ENCODE measurements around the gene ZMYND8.

Gene ZMYND8

GRCh38 chr20:47167846-47168245, 188.7 kb downstream of the ZMYND8 start:
- no peak for DNase-seq

GRCh38 chr20:47165376-47165865, 191.1 kb downstream of the ZMYND8 start:
- no peak for DNase-seq

GRCh38 chr20:47164140-47164539, 192.4 kb downstream of the ZMYND8 start:
- no peak for DNase-seq

- DNase-seq = no peak
Observed at GRCh38 chr20:47161411-47161810, 195.1 kb downstream of the ZMYND8 start.

DNA sequence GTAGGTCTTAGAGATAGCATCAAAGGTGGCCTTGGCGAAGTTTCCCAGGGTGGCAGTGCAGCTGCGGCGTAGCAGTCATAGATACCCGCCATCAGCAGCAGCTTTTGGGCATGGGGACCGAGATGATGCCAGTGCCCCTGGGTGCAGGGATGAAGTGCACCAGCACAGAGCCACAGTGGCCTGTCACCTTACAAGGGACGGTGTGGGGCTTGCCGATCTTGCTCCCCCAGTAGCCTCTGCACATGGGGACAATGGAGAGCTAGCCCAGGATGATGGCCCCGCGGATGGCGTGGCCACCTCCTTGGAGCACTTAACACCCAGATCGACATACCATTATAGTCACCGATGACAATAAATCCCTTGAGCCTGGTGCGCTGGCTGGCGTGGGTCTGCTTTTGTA, 195.5 kb downstream of the ZMYND8 start:
- DNase-seq = no peak

GRCh38 chr20:47160240-47160639, 196.3 kb downstream of the ZMYND8 start:
- no peak for DNase-seq
